Measurements from ENCODE around the gene SNRPN.
A peak's percentile ranks its signal among the peaks of the same experiment; 100 is the strongest.
"Not testable (repeated sequence)": the region's sequence is repeated elsewhere in the genome, so short reads cannot be mapped to it uniquely, and the experiment has no call there.

SNRPN gene

GRCh38 chr15:24954783-24955530, at the start of gene SNRPN, which contains the start of gene SNURF:
TSS of gene SNRPN (plus strand) at chr15:24954987. CDS start at chr15:24974454, 19,467 bp downstream.
TSS of gene SNURF (plus strand) at chr15:24954987. CDS start at chr15:24955049, 62 bp downstream.
- peak; percentile 73 for DNase-seq

DNA sequence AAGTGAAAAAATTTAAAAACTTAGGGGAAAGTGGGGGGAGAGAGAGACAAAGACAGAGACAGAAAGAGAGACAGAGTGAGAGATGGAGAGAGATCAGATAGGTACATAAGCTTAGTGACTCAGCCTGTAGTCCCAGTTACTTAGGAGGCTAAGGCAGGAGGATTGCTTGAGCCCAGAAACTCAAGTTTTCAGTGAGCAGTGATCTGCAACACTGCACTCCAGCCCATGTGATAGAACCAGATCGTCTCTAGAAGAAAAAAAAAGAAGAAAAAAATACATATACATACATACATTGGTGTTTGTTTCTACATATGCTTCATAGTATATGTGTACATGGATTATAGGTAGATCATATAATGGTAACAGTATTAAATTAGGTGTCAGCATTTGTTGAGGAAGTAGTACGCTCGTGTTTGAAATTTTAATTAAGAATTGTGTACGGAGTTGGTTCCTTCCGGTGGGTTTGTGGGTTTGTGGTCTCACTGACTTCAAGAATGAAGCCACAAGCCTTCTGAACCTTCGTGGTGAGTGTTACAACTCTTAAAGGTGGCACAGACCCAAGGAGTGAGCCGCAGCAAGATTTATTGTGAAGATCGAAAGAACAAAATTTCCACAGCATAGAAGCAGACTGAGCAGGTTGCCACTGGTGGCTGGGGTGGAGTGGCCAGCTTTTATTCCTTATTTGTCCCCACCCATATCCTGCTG, 38.3 kb upstream of the SNRPN start:
- peak; percentile 23 for DNase-seq

- DNase-seq = no peak
Observed at GRCh38 chr15:24917431-24917830, 37.4 kb upstream of the SNRPN start.

GRCh38 chr15:24919446-24919845, 35.3 kb upstream of the SNRPN start:
- DNase-seq = no peak

- not testable (repeated sequence) for DNase-seq
Observed at GRCh38 chr15:24922781-24923180, 32.0 kb upstream of the SNRPN start.

DNA sequence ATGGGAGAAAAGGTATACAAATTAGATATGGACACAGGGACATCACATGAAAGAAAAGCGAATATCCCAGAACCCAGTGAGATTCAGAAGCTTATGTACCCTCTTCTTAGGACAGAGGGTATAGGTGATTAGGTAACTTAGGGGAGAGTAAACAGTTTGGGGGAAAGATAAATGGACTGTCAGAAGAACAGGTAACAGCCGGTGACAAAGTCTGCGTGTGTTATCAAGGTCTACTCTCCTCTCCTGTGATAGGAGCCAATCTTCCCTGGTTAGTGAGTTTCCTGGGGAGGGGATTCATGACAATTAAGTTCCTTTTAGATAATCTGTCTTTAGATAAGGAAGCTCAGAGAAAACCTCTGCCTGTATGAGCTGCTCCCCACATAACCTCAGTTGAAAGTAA, 30.6 kb upstream of the SNRPN start:
- DNase-seq = no peak

DNA sequence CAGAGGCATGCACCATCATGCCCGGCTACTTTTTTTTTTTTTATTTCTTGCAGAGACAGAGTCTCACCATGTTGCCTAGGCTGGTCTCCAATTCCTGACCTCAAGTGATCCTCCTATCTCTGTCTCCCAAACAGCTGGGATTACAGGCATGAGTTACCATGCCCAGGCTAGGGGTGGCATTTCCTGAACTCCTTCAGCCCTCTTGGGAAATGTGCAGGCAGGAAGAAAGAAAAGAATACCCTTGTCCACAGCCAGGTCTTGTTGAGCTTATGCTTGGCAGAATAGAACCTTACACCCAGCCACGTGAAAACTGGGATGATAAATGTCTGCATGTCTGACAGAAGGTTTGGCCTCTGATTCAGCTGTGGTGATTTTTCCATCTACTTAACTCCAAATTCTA, 30.2 kb upstream of the SNRPN start:
- DNase-seq = no peak

DNA sequence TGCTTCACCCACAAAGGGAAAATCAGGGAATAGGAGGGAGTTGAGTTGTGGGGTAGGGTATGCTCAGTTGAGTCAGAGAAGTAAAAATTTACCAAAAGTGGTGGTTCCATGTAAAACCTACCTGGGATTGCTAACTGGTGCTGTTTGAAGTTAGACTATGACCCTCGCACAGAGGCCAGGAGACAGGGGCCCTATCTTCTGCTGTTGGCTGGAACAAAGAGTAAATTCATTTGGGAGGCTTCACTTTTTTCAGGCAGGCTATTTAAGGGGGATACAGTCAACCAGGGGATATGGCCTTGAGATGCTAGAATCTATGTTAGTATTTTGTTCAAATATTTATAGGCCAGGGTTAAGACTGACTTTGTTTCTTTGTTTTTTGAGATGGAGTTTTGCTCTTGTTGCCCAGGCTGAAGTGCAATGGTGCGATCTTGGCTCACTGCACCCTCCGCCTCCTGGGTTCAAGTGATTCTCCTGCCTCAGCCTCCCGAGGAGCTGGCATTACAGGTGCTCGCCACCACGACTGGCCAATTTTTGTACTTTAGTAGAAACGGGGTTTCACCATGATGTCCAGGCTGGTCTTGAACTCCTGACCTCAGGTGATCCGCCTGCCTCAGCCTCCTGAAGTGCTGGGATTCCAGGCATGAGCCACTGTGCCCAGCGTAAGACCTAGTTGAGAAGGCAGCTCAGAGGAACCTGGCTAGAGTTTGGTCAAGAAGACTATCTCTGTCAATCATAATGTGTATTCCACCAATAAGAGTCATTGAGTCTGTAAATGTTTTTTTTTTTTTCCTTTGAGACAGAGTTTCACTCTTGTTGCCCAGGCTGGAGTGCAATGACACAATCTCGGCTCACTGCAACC, 22.7 kb upstream of the SNRPN start:
- DNase-seq = not testable (repeated sequence)

DNA sequence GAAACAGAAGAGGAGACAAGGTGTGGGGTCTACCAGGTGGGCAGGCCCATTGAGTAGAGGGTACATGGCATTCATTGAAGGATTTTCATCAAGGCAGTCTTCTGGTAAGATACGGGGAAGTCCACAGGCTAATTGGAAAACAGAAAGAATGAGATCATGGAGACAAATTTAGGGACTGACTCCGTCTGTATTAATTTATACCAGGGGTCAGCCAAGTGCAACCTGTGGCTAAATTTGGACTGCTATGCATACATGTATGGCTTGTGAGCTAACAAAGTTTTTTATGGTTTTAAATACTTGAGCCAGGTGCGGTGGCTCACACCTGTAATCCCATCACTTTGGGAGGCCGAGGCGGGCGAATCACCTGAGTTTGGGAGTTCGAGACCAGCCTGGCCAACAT, 21.1 kb upstream of the SNRPN start:
- no peak for DNase-seq

GRCh38 chr15:24938224-24938623, 16.6 kb upstream of the SNRPN start:
- DNase-seq = not testable (repeated sequence)

DNA sequence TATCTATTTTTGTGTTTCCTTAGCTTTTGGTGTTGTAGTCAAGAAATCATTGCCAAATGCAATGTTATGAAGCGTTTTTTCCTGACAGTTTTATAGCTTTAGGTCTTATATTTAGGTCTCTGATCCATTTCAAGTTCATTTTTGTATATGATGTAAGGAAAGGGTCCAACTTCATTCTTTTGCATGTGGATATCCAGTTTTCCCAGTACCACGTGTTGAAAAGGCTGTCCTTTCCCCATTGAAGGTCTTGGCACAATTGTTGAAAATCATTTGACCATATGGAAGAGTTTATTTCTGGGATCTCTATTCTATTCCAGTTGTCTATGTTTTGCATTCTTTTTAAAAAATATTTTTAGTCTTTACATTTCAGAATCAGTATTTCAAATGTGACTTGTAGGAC, 14.6 kb upstream of the SNRPN start:
- DNase-seq = no peak

- no peak for DNase-seq
Observed at GRCh38 chr15:24943361-24943760, 11.4 kb upstream of the SNRPN start.

- DNase-seq = no peak
Observed at GRCh38 chr15:24944954-24945353, 9.8 kb upstream of the SNRPN start.

GRCh38 chr15:24945711-24946110, 9.1 kb upstream of the SNRPN start:
- DNase-seq = no peak

DNA sequence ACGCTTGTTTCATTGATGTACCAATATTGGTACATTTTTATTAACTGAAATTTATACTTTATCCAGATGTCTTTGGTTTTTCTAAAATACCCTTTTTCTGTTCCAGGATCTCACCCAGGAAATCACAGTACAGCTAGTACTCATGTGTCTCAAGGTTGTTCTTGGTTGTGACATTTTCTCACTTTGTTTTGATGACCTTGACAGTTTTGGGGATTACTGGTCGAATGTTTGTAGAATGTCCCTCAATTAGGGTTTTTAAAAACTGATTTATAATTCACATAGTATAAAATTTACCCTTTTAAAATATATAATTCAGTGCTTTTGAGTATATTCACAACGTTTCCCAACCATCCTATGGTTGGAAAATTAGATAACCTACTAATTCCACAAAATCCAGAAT, 6.3 kb upstream of the SNRPN start:
- no peak for DNase-seq

GRCh38 chr15:24955531-24955921, 739 bp downstream of the SNRPN start:
- DNase-seq = peak; percentile 10

GRCh38 chr15:24956111-24956838, 1.5 kb downstream of the SNRPN start:
- peak; percentile 79 for DNase-seq

DNA sequence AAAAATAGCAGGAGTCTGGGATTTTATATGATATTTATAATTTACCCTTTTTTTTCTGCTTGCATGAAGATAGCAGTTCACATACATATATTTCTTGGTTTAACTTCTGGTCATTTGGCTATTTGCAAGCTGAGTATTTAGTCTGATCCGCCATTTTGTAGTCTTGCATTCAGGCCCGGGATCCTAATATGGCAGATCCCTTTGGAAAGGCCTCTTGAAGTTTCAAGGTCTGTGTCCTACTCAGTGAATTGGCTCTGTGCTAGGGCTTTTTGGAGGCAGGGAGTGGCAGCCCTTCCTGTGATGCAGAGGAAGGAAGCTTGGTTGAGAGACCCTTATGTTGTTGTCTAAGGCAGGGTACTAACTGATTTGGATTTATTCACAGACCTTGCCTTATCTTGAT, 2.9 kb downstream of the SNRPN start:
- no peak for DNase-seq

- no peak for DNase-seq
Observed at GRCh38 chr15:24961967-24962366, 7.2 kb downstream of the SNRPN start.

- no peak for DNase-seq
Observed at GRCh38 chr15:24962880-24963279, 8.1 kb downstream of the SNRPN start.

- DNase-seq = no peak
Observed at GRCh38 chr15:24966364-24967103, 11.7 kb downstream of the SNRPN start.

DNA sequence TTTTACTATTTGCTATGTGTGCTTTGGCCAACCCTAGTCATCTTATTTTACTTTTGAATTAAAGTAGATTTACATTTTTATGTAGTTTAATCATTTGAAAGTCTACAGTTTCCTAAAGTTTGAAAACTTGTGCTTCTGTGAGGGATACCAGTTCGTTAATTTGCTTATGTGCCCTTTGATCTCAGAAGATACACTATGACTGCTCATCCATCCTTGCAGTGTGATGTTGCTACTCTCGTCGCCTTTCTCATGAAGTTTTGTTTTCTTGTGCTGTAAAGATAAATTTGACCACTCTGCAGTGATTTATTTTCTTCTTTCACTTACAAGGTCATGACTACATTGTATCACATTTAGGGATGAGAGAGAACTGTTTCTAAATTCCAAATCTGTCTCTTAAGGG, 16.3 kb downstream of the SNRPN start:
- no peak for DNase-seq

All from hematopoietic multipotent progenitor cell treated with erythropoietin and hydrocortisone succinate and interleukin-3 and kit ligand, for 6 days (in vitro differentiated cells).